NCI-H1694 treated with DMSO at 0.1 percent for 48 hours (cell line): Measurements from ENCODE around the gene TUBB1.
"Not testable (repeated sequence)": the region's sequence is repeated elsewhere in the genome, so short reads cannot be mapped to it uniquely, and the experiment has no call there.

Source experiments
- DNase-seq: peaks from one replicate; lab custom pipeline; 2025; lab: John Stamatoyannopoulos, UW

Gene TUBB1

DNA sequence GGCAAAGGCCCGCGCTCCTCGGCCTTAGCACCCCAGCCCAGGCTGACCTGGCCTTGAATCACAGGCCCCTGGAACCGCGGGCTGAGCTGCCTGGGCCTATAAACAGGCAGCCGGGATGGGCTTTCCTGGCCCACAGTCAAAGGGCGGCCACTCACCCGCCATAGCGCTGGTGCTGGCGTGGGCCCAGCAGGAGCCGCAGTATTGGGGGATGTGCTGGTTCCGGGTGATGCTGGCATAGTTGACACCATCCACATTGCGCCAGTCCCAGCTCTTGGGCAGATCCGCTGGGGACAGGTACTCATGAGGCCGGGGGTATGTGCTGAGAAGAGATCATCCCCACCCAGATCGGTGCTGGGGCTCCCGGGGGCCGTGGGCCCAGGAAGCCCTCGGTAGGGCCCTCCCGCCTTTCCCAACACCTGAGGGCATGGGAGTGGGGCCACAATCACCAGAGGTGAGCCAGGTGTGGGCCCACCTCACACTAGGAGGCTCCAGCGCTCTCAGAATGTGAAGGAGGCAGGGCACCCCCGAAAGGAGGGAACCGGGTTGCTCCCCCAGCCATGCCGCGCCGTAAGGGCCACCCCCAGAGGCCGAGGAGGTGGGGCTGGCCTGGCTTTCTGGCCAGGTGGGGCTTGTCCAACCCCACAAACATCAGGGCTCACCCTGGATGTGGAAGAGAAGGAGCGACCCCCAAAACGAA, 12.9 kb upstream of the TUBB1 start:
- DNase-seq: no peak

DNA sequence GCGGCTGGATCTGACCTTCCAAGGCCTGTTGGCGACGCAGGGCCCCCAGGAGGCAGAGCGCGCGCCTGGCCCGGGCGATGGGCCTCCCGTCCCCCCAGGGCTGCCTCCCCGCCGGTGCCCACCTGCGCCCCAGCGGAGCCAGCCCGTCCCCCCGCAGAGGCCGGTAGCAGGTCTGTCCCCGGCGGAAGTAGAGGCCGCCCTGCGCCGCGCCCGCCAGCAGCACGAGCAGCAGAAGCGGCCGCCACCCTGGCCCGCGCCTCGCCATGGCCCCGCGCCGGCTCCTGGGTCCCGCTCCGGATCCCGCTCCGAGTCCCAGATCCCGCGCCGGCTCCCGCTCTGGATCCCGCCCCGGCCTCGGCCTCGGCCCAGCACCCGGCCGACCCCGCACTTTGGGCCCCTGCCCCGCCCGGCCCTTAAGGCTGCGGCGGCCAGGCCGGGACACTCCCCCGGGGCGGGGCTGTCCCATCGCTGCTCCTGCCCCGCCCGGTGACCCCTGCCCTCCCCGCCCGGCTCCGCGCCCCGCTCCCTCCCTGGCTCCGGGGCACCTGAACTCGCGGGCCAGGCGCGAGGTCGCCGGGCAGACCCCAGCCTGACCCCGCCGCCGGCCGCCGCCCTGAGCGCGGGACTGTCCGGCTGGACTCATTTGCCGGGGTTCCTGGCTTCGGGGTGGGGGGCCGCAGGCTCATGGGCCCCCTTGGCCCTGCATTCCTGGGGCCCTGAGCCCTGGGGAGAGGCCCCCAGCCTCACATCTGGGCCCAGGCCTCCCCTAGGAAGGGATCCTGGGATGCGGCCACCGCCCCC, 12.2 kb upstream of the TUBB1 start, which contains the start of gene CTSZ:
Gene CTSZ (minus strand): TSS at position 391 of the 801 bp plus-strand sequence. CDS start 126 bp downstream, at position 265.
- no peak for DNase-seq

DNA sequence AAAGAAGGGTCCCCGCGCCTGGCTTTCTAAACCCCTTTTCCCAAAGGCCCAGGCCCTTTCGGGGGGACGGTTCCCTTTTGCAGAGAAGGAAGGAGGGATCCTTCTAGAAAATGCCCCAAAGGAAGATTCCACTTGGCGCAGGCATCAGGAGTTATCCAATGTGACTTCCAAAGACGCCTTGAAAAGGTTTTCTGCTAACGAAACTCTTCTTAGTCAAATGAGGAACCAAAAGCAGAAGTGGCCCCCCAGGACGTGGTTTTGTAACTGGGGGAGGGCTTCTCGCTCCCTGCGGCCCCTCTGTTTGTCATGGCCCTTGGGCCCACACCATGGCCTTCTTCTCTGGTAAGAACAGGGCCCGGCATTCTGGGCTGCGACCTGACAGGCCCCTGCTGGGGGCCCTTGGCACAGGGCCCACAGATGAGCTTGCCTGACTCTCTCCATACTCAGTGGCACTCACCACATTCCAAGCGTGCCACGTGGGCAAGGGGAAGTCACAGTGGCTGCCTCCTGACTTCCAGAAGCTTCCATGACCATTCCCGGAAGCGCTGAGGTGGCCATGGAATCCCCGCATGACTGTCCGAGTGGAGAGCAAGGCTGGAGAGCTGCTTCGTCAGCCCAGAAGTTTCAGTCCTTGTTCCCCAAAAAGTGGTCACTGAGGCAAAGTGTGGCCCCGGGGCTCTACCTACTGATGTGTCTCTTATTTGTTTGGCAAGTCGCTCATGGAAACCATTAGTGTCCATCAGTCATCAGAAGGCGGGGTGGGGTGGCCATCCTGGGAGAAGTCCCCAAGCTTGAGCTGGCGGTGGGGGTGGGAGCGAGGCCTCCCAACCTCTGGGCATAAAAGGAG, 11.3 kb upstream of the TUBB1 start:
- DNase-seq: no peak

DNA sequence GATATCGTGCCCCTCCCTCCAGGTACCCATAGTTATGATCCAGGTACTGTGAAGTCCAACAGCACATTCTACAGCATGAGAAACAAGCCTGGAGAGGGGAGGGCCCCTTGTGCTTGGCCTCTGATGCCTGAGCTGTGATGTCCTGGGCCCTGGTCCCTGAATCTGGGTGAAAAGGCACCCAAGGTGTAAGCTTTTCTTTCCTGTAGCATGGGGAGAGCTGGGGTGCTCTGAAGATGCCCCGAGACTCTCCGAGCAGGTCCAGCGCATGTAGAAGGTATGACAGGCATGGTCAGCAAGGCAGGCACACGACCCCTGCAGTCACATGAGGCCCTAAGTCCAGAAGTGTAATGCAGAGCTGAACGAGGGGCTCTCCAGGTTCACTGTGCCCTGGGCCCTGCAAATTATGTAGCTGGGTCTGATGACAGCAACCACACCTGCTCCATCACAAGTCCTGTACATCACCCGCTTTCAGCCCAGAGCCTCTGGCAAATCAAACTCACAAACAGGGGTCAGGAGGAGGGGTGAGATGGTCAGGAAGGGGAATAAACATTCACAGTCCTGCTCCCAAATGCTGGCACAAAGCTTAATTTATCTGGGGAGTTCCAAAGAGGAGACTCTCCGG, 10.4 kb upstream of the TUBB1 start:
- DNase-seq: no peak

DNA sequence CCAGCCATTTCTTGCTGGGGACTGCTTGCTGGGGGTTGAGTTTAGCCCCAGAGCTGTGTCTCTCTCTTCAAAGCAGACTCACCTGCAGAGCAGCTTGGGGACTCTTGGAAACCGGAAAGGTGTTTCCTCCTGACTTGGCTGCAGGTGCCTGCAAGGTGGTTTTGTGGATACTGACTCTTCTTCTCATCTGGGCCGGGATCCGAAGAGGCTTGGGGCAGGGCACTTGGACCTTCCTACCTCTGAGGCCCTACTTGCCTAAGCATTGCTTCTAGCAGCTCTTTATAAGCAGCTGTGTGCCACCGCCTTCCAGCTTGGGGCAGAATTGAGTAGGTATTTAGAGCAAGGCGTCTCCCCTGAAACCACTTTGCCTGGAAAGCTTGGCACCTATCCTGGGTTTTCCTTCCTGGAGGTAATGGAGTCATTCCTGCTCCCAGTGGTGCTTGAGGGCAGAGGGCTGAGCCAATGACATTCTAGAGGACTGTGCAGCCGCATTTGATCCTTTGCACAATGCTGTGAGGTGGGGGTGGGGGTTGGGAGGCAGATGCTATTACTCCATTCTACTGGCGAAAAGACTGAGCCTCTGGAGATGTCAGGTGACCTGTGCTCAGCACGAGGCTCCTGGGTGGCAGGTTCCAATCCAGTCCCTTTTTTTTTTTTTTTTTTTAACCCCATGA, 8.8 kb upstream of the TUBB1 start:
- no peak for DNase-seq

DNA sequence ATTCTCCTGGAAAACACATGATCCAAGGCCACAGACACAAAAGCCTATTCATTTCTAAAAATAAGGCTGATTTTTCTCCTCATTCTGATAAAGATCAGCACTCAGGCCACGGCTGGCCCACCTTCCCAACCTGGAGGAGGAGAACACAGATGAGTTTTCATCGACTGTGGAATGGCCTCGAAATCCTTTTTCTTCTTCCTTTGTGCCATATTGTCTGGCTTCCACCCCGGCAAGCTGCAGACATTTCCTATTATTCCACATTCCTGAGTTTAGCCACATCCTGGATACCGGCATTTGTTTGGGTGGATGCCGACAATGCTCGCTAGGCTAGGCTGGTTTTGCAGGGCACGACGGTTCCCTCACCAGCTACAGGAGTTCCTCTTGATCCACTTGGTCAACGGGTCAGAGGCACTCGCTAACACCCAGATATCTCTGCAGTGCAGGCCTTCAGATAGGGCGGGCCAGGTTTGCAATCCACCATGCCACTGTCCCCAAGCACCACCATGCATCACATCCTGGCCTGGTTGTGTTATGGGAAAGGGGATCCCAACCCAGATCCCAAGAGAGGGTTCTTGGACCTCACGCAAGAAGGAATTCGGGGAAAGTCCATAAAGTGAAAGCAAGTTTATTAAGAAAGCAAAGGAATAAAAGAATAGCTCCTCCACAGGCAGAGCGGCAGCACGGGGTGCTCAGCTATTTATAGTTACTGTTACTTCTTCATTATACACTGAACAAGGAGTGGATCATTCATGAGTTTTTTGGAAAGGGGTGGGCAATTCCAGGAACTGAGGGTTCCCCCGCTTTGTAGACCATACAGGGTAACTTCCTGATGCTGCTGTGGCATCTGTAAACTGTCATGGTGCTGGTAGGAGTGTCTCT, 8.0 kb upstream of the TUBB1 start:
- DNase-seq: no peak

DNA sequence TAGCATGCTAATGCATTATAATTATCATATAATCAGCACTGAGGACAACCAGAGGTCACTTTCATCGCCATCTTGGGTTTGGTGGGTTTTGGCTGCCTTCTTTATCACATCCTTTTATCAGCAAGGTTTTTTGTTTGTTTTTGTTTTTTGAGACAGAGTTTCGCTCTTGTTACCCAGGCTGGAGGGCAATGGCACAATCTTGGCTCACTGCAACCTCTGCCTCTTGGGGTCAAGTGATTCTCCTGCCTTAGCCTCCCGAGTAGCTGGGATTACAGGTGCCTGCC, 7.4 kb upstream of the TUBB1 start:
- not testable (repeated sequence) for DNase-seq

DNA sequence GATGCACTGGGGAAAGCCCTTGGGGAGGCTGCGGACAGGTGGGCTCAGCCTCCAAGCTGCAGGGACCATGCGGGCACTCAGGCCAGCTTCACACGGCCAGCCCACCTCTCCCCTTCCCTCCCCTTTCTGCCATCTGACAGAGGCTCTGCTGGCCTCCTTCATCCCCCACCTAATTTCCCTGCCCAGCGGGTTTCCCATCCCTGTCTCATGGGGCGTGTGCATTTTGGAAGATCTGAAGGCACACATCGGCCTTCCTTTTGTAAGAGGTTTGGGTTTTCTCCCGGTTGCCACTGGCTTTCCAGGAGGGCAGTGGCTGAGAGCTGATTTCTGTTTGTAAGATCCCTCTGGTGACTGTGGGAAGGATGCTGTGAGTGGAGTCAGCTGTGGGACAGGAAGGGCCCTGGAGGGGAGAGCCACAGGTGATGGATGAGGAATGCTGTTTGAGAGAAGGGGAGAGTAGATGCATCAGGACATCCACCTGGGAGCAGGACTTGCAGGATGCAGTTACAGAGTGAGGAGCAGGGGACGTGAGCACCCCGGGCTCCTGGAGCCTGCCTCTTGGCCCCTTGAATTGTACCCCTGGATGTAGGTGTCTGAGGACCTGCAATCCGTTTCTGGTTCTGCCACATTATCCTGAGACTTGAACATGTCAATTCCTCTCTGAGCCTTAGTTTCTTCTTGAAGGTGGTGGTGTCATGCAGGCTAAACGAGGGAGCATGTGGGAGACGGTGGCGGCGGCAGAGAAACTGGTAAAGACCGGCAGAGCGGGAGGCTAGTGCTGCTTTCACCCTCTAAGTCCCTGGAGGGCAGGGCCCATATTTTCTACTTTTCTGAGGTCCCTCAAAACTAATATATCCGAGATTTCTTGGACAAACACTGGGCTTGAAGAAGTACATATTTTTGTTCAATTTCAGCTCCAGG, 5.9 kb upstream of the TUBB1 start:
- no peak for DNase-seq

DNA sequence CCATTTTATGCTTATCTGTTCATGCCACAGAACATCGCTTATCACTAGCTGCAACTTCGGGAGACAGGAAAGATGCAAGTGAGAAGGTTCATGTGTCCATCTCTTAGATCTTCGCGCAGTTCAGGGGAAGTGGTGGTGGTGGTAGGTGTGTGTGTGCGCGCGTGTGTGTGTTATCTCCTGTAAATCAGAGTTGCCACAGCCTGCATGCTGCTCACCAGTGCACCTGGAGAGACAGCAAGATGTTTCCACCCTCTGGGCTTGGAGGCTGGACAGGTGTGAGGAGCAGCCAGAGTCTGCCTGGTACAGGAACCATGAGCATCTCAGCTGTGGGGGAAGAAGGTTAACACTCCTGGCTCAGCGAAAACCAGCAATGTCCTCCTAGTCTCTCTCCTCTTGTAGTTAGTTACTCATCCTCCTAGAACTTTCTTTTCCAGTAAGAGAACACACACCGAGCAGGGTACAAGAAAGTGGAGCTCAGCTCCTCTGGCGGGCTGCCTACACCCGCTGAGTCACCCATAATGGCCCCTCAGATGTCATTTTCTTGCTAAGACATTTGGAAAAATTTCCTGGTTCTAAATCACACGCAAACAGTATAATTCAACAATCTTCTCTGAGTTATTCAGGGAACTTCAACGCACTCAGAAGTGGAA, 5.1 kb upstream of the TUBB1 start:
- no peak for DNase-seq

DNA sequence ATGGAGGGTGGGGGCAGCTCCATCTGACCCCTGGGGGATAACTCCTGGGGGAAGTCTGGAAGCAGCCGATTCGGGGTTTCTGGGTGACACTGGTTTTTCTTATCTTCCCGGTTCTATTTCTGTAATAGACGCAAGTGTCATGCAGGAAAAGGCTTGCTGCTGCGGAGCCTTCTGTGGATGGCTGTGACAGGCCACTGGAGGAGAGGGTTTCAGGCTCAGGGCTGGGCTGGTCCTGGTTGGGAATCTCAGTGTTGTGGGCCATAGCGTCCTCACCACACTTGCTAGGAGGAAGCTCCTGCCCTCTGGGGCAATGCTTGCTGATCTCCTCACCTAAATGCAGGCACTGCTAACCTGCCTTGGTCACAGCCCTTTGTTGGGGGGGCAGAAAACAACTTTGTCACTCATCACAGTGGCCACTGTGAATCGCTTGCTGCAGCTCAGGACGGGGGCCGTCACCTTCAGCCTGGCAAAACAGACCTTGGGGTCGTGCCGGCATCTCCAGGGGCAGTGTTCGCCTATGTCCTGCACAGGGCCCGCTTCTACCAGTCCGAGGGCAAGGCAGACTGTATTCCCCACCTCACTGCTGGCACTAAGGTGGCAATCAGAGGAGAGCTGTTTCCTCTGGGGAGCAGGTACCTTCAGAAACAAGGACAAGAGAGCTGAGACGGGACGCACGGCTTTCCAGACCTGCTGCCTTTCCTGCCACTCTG, 4.4 kb upstream of the TUBB1 start:
- DNase-seq: no peak

DNA sequence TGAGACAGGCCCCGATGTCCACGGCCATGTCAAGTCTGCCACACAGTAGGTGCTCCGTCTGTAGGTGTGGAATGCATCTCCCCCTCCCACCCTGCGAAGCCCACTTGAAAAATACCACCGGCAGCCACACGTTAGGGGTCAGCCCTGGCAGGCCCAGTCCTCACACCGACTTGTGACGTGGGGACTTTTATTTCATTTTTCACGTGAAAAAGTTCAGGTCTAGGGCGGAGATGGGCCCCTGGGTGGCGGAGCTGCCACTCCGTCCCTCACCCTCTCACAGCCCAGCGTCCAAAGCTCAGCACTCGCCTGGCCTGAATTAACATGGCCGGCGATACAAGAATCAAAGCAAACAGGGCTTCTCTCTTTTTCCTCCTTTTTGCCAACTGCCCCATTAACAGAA, 3.8 kb upstream of the TUBB1 start:
- DNase-seq: no peak

DNA sequence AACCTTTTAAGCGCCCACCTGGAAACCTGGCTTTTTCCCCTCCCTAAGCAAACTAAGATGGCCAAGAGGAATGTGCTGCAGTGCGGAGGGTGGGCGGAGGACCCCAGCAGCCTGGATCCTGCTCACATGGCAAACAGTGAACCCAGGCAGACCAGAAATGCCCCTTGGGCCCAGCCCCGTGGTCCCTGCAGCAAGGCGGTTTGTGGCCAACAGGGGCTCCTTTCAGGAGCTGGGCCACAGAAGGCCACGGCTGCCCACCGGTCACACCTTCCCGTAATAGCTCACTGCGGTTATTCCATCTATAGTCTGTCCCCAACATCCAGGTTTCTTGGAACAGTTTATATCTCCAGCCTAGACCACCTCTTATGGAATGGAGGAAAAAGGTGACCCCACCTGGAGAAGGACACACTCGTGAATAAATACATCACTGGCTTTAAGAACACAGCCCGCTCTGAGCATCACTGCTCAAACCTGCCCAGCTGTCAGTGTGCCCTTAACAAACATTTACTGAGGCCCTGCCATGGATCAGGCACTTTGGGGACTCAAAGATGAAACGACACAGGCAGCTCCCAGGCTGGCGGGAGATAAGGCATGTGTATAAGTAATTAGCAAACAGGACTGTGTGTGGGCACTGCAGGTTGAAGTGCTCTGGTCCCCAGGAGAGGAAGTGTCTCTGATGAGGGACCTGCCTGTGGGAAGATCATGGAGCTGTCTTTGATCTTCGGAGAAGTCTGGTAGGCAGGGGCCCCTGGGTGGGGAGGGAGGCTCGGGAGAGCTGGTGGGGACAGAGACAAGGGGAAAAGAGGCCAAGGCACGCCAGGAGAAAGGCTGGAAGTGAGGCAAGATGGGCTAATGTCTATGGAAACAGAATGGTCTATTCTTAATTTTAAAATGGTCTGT, 3.2 kb upstream of the TUBB1 start:
- no peak for DNase-seq

DNA sequence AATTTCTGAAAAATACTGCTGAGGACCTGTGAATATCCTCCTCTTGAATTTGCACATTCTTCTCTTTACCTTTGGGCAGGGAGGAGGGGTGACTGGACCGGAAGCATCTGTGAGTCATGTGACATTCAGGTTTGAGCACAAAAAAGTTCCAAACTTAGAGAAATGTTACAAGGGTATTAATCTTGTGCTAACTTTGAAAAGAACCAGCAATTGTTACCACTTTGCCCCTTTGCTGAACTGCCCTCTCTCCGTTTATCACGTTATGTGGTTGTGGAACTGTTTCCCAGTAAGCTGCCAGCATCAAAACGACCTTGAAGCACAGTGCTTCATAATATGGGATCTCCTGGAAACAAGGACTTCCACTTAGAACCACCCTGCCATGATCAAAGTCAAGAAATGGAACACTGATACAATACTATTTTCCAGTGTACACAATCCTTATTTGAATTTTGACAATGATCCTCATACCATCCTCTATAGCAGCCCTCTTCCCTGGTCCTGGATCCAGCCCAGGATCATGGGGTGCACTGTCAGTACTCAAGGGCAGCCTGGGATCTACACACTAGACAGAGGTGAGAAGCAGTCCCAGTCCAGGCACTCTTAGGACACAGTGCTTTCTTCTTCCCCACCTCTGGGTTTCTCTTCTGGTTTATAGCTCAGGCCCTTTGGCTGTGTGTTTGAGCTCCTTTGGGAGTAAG, 2.3 kb upstream of the TUBB1 start:
- DNase-seq: no peak

DNA sequence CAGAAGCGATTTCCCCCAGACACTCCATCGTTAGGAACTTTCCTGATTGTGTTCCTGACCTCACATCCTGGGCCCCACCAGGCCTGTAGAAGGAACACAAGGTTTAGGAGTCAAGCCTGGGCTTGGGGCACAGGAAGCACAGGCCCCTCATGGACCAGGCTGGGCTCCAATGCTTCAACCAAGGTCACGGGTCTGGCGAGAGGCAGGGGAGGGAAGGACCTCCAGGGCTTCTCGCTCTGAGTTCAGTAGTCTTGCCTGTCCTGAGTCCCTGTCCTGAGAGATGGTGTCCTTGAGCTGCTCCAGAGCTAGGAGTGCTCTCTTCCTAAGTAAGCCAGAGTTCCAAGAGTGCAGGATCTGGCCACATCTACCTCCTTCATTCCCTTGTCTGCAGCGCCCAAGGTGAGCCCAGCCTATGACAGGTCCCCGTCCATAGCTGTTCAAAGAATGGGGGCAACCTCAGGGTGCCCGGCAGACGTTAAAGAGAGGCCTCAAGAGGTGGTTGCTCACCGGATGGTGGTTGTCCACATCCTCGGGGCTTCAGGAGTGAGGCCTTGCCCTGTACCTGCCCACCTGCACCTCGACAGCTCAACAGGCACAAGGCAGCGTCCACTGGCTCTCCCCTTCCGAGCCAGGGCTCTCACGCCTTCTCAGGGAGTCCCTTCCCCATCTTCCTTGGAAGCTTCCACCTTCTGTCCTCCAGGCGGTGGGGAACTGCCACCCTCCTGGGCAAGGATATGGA, 1.6 kb upstream of the TUBB1 start:
- no peak for DNase-seq

DNA sequence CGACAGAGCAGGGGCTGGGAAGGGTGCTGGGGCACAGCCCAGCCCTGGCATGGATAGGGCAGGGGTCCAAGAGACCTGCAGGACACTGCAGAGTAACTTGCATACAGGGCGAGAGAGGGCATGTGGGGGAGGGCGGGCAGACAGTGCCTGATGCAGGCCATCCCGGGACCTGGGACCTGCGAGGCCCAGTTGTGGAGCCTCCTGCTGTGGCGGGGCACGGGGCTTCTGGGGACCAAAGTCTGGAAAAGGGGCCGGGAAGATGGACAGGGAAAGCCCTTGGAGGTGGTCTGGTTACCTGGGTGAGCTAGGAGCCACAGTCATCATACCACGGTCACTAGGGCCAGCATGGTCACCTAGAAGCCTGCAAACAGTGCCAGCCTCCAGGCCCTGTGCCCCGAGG, 412 bp upstream of the TUBB1 start:
- no peak for DNase-seq

DNA sequence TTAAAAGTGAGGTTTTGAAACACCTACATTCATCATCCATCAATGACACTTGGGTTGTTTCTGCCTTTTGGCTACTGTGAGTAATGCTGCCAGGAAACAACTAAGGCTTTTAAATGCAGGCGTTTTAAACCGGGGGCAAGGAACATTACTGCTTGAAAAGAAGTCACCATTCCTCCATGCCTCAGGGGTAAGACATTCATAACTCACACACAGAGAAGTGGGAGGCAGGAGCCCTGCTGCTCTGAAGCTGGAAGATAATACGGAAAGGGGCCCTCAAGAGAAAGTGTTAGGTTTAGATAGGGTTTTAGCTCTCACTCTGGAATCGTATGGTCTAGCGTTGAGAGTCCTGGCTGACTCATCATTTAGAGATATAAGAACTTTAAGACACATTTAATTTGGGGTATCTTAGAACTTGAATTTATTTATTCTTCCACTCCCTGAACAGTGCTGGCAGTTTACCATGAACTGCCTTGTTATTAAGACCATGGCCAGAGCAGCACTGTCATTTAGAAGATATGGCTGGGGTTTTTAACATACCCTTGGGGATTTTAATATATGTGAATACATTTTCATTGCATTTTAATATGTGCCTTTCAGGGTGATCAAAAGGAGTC, 1.8 kb downstream of the TUBB1 start:
- DNase-seq: no peak
